ENCODE measurements around the gene ACOXL. TPM values are rescaled to one million over a fixed set of nuclear protein-coding genes. Genes with fewer than 3 reads are reported as not detected.

ACOXL gene
- total RNA-seq, 1 donor from 2014 or later, result not detected

DNA sequence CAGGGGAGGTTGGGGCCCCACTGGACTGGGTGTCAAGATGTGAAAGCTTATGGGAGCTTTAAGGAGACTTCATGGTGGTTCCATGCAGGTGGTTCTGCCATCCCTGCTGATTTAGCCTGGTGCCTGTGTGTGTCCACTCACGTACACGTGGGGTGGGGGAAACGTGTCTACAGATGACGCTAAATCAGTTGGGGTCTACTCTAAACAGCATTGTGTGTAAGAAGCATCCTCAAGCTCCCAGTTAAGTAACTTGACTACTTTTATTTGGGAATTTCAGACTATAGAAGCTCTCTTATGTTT is 435.4 kb downstream of the ACOXL start:
- peaks cover 23% of the 10 kb centered on the region for H3K4me1 Mint-ChIP-seq

More for the DNA sequence above, 435.4 kb downstream of the ACOXL start:
- H3K9me3 Mint-ChIP-seq, result no peaks in the 10 kb centered on the region
- H3K27ac Mint-ChIP-seq (ENCODE audit: unreplicated experiment), result no peak overlapping the region
- H3K36me3 Mint-ChIP-seq (ENCODE audit: low read depth), result peaks cover 9% of the 10 kb centered on the region
- H3K27me3 Mint-ChIP-seq (ENCODE audit: low read depth), result no peaks in the 10 kb centered on the region
- DNase-seq (ENCODE audit: low read depth, low spot score), result no peak
- H3K4me3 Mint-ChIP-seq, result no peak overlapping the region
- TF ChIP-seq, protein P1, sequence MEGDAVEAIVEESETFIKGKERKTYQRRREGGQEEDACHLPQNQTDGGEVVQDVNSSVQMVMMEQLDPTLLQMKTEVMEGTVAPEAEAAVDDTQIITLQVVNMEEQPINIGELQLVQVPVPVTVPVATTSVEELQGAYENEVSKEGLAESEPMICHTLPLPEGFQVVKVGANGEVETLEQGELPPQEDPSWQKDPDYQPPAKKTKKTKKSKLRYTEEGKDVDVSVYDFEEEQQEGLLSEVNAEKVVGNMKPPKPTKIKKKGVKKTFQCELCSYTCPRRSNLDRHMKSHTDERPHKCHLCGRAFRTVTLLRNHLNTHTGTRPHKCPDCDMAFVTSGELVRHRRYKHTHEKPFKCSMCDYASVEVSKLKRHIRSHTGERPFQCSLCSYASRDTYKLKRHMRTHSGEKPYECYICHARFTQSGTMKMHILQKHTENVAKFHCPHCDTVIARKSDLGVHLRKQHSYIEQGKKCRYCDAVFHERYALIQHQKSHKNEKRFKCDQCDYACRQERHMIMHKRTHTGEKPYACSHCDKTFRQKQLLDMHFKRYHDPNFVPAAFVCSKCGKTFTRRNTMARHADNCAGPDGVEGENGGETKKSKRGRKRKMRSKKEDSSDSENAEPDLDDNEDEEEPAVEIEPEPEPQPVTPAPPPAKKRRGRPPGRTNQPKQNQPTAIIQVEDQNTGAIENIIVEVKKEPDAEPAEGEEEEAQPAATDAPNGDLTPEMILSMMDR (conservative IDR thresholded peaks at IDR 0.05), result no peak

Other genes starting within 250 kb of the ACOXL start
- 9.5 and 25.7 TPM in 2 replicates for gene RGPD6, start 155.4 kb upstream of the ACOXL start, total RNA-seq
- gene BUB1, start 54.5 kb upstream of the ACOXL start, total RNA-seq, result 80.4 and 83.8 TPM in 2 replicates

Data from neural crest cell (in vitro differentiated cells).